ENCODE results near the gene CFAP161. TPM values are rescaled to one million over a fixed set of nuclear protein-coding genes. Genes with fewer than 3 reads are reported as not detected.
A peak's percentile ranks its signal among the peaks of the same experiment; 100 is the strongest.

Gene CFAP161
- total and polyA plus RNA-seq, 9 of the 15 experiments (the other 6 are each of a cell fraction or from before 2014, with no cell fraction given), result 25.8 to 83.3 (median 75.6) TPM

DNA sequence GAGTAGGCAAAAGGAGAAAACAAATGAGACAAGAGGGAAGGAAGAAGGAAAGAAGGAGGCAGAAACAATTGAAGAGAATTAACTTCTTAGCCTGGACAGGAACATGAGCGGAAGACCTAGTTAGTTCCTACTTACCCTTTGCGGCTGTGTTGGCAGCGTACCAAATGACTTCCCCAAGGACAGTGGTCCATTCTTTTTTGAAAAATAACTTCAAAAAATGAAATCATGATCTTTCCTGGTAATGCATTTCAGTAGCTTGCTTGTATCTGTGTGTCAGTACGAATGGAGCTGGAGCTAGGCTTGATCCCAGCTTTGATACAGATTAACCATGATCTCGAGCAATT lies 41.5 kb upstream of the CFAP161 start:
- Histone ChIP-seq H3K9me1 (ENCODE audit: control insufficient read depth, insufficient read depth, low read length) (no peaks in the 10 kb centered on the region), H2AFZ (ENCODE audit: low read depth, low read length) (peak overlapping the region; percentile 92), H3K4me3 (peak overlapping the region; percentile 11; the same call in 1 of the 2 replicates), H3K36me3 (ENCODE audit: control insufficient read depth, insufficient read depth, low read length) (no peaks in the 10 kb centered on the region), H3K79me2 (ENCODE audit: control insufficient read depth, insufficient read depth, low read length) (no peaks in the 10 kb centered on the region), H3K27me3 (ENCODE audit: control insufficient read depth in 2 of 2, insufficient read depth in 2 of 2, low read length in 2 of 2) (no peaks in the 10 kb centered on the region), H4K20me1 (replicated peaks; ENCODE audit: control insufficient read depth, insufficient read depth, low read length) (no peaks in the 10 kb centered on the region), H3K4me2 (ENCODE audit: insufficient read depth, low read length) (peak overlapping the region; percentile 74), H3K27ac (ENCODE audit: extremely low read depth, low read depth, low read length) (peak overlapping the region; percentile 77), H3K9ac (ENCODE audit: insufficient read depth in 1 of 2, low read depth in 2 of 2, low read length in 2 of 2) (peak overlapping the region in 1 of 2 experiments; percentile 49; a peak in 2 of 4 replicates), H3K9me3 (replicated peaks; ENCODE audit: control insufficient read depth, insufficient read depth, low read depth, low read length) (no peaks in the 10 kb centered on the region), H3K4me1 (replicated peaks in 1 of 2; ENCODE audit: control insufficient read depth in 2 of 2, insufficient read depth in 2 of 2, low read length in 2 of 2) (peaks cover 18 to 32% of the 10 kb centered on the region in 2 experiments; a peak in 4 of 5 replicates)
- FAIRE-seq, result no peak
- in situ Hi-C loops (cut with MboI) (no loop called here), intact Hi-C loops (cut with micrococcal nuclease) (no loop called here)
- ATAC-seq, result peak; percentile 16
- DNase-seq (ENCODE audit: extremely low read depth in 1 of 4, low spot score in 3 of 4), result peak in 1 of 4 experiments; percentile 63
- ChIA-PET CTCF (ENCODE audit: low intra/inter-chr PET ratio) (no interaction called here), POLR2A (interaction anchor here (1.5 to 1.7 kb wide), 2 partner anchors 9 to 27 kb away, joined by 5 read pairs; no protein-coding TSS in a partner anchor)
- WGBS (ENCODE audit: insufficient coverage, low coverage, missing lambda C conversion rate), result 12% methylated on average over 5 of the region's 5 CpGs
- BruUV-seq (replicated peaks), result no TSS peak
- TF ChIP-seq POLR2B (IDR thresholded peaks at IDR 0.05; ENCODE audit: low read depth, partially characterized antibody) (no peak), ZNF644 (tag; IDR thresholded peaks at IDR 0.05; ENCODE audit: low read depth) (no peak), COPS2 (conservative IDR thresholded peaks at IDR 0.05) (no peak), RUNX1 (IDR thresholded peaks at IDR 0.05; ENCODE audit: low read depth) (no peak), MYNN (IDR thresholded peaks at IDR 0.05) (0 out of 2 replicates have a peak, but pooled peaks have one; percentile 5), MYNN (CRISPR knock-in tag; IDR thresholded peaks at IDR 0.05) (no peak), PHTF2 (CRISPR knock-in tag; IDR thresholded peaks at IDR 0.05) (no peak), NFATC3 (IDR thresholded peaks at IDR 0.05) (0 out of 2 replicates have a peak, but pooled peaks have one; percentile 5), FOXM1 (IDR thresholded peaks at IDR 0.05; ENCODE audit: low read depth) (no peak), FOXM1 (CRISPR knock-in tag; IDR thresholded peaks at IDR 0.05; ENCODE audit: low read depth) (no peak), FOSL1 (tag; conservative IDR thresholded peaks at IDR 0.05) (peak; percentile 55), NFIC (IDR thresholded peaks at IDR 0.05) (peak; percentile 91), ETV6 (IDR thresholded peaks at IDR 0.05; ENCODE audit: borderline replicate concordance in 1 of 2, low read depth in 2 of 2, low read length in 1 of 2) (peak in 1 of 2 experiments; percentile 16; a peak in 1 of 4 replicates), ETV6 (CRISPR knock-in tag; IDR thresholded peaks at IDR 0.05; ENCODE audit: borderline replicate concordance) (no peak)
- TF ChIP-seq, protein P1, sequence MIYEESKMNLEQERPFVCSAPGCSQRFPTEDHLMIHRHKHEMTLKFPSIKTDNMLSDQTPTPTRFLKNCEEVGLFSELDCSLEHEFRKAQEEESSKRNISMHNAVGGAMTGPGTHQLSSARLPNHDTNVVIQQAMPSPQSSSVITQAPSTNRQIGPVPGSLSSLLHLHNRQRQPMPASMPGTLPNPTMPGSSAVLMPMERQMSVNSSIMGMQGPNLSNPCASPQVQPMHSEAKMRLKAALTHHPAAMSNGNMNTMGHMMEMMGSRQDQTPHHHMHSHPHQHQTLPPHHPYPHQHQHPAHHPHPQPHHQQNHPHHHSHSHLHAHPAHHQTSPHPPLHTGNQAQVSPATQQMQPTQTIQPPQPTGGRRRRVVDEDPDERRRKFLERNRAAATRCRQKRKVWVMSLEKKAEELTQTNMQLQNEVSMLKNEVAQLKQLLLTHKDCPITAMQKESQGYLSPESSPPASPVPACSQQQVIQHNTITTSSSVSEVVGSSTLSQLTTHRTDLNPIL (CRISPR knock-in tag; IDR thresholded peaks at IDR 0.05), result no peak
- TF ChIP-seq, protein P2, sequence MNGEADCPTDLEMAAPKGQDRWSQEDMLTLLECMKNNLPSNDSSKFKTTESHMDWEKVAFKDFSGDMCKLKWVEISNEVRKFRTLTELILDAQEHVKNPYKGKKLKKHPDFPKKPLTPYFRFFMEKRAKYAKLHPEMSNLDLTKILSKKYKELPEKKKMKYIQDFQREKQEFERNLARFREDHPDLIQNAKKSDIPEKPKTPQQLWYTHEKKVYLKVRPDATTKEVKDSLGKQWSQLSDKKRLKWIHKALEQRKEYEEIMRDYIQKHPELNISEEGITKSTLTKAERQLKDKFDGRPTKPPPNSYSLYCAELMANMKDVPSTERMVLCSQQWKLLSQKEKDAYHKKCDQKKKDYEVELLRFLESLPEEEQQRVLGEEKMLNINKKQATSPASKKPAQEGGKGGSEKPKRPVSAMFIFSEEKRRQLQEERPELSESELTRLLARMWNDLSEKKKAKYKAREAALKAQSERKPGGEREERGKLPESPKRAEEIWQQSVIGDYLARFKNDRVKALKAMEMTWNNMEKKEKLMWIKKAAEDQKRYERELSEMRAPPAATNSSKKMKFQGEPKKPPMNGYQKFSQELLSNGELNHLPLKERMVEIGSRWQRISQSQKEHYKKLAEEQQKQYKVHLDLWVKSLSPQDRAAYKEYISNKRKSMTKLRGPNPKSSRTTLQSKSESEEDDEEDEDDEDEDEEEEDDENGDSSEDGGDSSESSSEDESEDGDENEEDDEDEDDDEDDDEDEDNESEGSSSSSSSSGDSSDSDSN (IDR thresholded peaks at IDR 0.05; ENCODE audit: borderline replicate concordance in 1 of 2, low read depth in 2 of 2, low read length in 2 of 2), result no peak
- TF ChIP-seq, protein P3, sequence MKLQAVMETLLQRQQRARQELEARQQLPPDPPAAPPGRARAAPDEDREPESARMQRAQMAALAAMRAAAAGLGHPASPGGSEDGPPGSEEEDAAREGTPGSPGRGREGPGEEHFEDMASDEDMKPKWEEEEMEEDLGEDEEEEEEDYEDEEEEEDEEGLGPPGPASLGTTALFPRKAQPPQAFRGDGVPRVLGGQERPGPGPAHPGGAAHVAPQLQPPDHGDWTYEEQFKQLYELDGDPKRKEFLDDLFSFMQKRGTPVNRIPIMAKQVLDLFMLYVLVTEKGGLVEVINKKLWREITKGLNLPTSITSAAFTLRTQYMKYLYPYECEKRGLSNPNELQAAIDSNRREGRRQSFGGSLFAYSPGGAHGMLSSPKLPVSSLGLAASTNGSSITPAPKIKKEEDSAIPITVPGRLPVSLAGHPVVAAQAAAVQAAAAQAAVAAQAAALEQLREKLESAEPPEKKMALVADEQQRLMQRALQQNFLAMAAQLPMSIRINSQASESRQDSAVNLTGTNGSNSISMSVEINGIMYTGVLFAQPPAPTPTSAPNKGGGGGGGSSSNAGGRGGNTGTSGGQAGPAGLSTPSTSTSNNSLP (IDR thresholded peaks at IDR 0.05; ENCODE audit: borderline replicate concordance, low read depth, low read length), result no peak
- TF ChIP-seq, protein P4, sequence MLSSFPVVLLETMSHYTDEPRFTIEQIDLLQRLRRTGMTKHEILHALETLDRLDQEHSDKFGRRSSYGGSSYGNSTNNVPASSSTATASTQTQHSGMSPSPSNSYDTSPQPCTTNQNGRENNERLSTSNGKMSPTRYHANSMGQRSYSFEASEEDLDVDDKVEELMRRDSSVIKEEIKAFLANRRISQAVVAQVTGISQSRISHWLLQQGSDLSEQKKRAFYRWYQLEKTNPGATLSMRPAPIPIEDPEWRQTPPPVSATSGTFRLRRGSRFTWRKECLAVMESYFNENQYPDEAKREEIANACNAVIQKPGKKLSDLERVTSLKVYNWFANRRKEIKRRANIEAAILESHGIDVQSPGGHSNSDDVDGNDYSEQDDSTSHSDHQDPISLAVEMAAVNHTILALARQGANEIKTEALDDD (IDR thresholded peaks at IDR 0.05), result peak; percentile 78; the same call in 1 of the 2 replicates
